ENCODE results near the gene MTAP.

GRCh38 chr9:21906881-21907280 lies 104.4 kb downstream of the MTAP start:
- TF ChIP-seq POLR2A (IDR thresholded peaks at IDR 0.05), result no peak
- TF ChIP-seq EP300 (IDR thresholded peaks at IDR 0.05; ENCODE audit: low read depth), result no peak
- TF ChIP-seq CTCF (IDR thresholded peaks at IDR 0.05), result no peak
- TF ChIP-seq POLR2AphosphoS5 (IDR thresholded peaks at IDR 0.05), result no peak

All from transverse colon (tissue), 4 donors.